ENCODE results near the gene DCAF10. TPM values are rescaled to one million over a fixed set of nuclear protein-coding genes. Genes with fewer than 3 reads are reported as not detected.

The DCAF10 gene
- total RNA-seq, 1 experiment from 2014 or later = 13.5 TPM

DNA sequence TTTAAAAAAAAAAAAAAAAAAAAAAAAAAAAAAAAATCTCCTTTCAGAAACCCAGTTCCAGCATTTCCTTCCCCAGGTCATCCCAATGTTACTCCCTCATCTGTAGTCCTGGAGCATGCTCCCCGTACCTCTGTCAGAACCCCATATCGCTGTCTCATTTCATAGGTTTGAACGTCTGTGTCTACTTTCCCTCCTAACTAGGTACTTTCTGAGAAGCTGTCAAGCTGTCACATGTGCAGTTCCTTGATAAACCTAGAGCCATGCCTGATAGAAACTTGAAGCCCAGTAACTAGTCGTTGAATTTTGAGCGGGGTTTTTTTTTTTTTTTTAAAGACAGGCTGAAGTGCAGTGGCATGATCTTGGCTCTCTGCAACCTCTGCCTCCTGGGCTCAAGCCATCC, 31.3 kb upstream of the DCAF10 start:
- Mint-ChIP-seq H3K27ac (ENCODE audit: unreplicated experiment) (no peak overlapping the region), H3K36me3 (ENCODE audit: insufficient read depth, unreplicated experiment) (peaks cover 21% of the 10 kb centered on the region), H3K27me3 (ENCODE audit: insufficient read depth, unreplicated experiment) (no peaks in the 10 kb centered on the region), H3K4me3 (ENCODE audit: unreplicated experiment) (no peak overlapping the region), H3K4me1 (ENCODE audit: low read depth, unreplicated experiment) (no peaks in the 10 kb centered on the region), H3K9me3 (ENCODE audit: unreplicated experiment) (no peaks in the 10 kb centered on the region)
- Histone ChIP-seq H3K36me3 (ENCODE audit: control insufficient read depth, insufficient read depth, low read length) (0 out of 2 replicates have a peak, but pooled peaks cover 2% of the 10 kb centered on the region), H3K27me3 (replicated peaks; ENCODE audit: control insufficient read depth, insufficient read depth, low read length) (no peaks in the 10 kb centered on the region), H3K4me1 (no peaks in the 10 kb centered on the region), H3K9me3 (no peaks in the 10 kb centered on the region), H3K4me3 (ENCODE audit: low read depth, low read length) (no peak overlapping the region)
- POLR2A ChIA-PET = no interaction called here
- intact Hi-C loops (cut with micrococcal nuclease; ENCODE audit: unreplicated experiment) = no loop called here
- no TSS peak for BruUV-seq (replicated peaks)
- CTCF ChIA-PET = interaction anchor here (0.6 to 0.7 kb wide), 2 partner anchors 11 to 835 kb away, joined by 3 to 7 read pairs; no protein-coding TSS in a partner anchor
- TF ChIP-seq CTCF (IDR thresholded peaks at IDR 0.05; ENCODE audit: insufficient read depth in 1 of 2, low read depth in 1 of 2, low read length in 1 of 2, severe bottlenecking in 1 of 2, unreplicated experiment in 1 of 2) = no peak
- DNase-seq = no peak

DNA sequence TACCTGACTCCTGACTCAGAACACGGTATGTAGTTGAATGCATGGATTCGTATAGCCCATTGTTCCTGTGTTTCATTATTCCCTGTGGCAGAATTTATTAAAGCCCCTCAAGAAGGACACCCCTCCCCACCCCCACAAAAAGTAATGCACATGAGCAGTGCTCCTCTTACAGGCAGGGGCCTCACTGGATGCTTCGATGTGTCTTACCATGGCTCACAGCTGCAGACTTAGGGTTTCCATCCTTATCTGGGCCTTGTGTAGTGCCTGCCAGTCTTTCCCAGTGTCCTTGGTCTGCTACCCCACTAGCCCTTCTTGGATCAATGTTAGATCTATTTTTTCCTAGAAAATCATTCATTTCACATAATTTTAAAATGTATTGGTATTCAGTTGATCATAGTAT, 30.6 kb upstream of the DCAF10 start:
- Mint-ChIP-seq H3K4me1 (ENCODE audit: low read depth, unreplicated experiment) (no peaks in the 10 kb centered on the region), H3K27me3 (ENCODE audit: insufficient read depth, unreplicated experiment) (no peaks in the 10 kb centered on the region), H3K4me3 (ENCODE audit: unreplicated experiment) (no peak overlapping the region), H3K9me3 (ENCODE audit: unreplicated experiment) (no peaks in the 10 kb centered on the region), H3K27ac (ENCODE audit: unreplicated experiment) (no peak overlapping the region), H3K36me3 (ENCODE audit: insufficient read depth, unreplicated experiment) (peaks cover 27% of the 10 kb centered on the region)
- no peaks in the 10 kb centered on the region for H3K27me3 ChIP-seq (replicated peaks; ENCODE audit: control insufficient read depth, insufficient read depth, low read length)
- no peaks in the 10 kb centered on the region for H3K4me1 ChIP-seq
- no peaks in the 10 kb centered on the region for H3K9me3 ChIP-seq
- H3K4me3 ChIP-seq (ENCODE audit: low read depth, low read length) = no peak overlapping the region
- BruUV-seq (replicated peaks) = no TSS peak
- H3K36me3 ChIP-seq (ENCODE audit: control insufficient read depth, insufficient read depth, low read length) = 0 out of 2 replicates have a peak, but pooled peaks cover 2% of the 10 kb centered on the region
- DNase-seq = no peak
- ChIA-PET POLR2A (no interaction called here), CTCF (interaction anchor here (0.7 kb wide), 1 partner anchor 836 kb away, joined by 7 read pairs; no protein-coding TSS in a partner anchor)
- no peak for TF ChIP-seq CTCF (IDR thresholded peaks at IDR 0.05; ENCODE audit: insufficient read depth in 1 of 2, low read depth in 1 of 2, low read length in 1 of 2, severe bottlenecking in 1 of 2, unreplicated experiment in 1 of 2)
- intact Hi-C loops (cut with micrococcal nuclease; ENCODE audit: unreplicated experiment) = no loop called here

DNA sequence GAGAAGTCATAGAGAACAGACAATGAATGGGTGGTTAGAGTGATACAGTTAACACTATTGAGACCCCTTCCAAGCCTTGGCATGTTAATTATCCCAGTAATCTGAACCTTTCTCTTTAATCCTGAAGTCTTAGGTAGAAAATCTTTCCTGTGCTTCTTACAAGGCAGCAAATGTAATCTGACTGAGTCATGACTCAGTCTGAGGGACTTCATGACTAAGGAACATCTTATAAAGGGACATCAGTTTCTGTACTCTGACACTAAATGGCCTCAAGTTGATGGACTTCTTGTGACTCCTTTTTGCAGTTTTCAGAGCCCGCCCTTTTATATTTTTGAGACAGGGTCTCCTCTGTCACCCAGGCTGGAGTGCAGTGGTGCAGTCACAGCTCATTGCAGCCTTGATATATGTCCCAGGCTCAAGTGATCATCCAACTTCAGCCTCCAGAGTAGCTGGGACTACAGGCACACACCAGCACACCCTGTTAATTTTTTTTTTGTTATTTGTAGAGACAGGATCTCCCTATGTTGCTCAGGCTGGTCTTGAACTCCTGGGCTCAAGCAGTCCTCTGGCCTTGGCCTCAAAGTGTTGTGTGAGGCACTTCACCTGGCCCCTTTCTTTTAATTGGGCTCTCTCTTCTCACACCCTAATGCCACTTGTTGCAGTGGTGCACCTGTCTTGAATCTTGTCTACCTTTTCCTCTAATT, 25.2 kb upstream of the DCAF10 start:
- peaks cover 5% of the 10 kb centered on the region; the same call in 1 of the 2 replicates for H3K36me3 ChIP-seq (ENCODE audit: control insufficient read depth, insufficient read depth, low read length)
- intact Hi-C loops (cut with micrococcal nuclease; ENCODE audit: unreplicated experiment) = no loop called here
- no TSS peak for BruUV-seq (replicated peaks)
- H3K9me3 ChIP-seq = no peaks in the 10 kb centered on the region
- H3K4me1 ChIP-seq = no peaks in the 10 kb centered on the region
- Mint-ChIP-seq H3K4me1 (ENCODE audit: low read depth, unreplicated experiment) (no peaks in the 10 kb centered on the region), H3K27ac (ENCODE audit: unreplicated experiment) (no peak overlapping the region), H3K9me3 (ENCODE audit: unreplicated experiment) (no peaks in the 10 kb centered on the region), H3K4me3 (ENCODE audit: unreplicated experiment) (no peak overlapping the region), H3K36me3 (ENCODE audit: insufficient read depth, unreplicated experiment) (peaks cover 51% of the 10 kb centered on the region), H3K27me3 (ENCODE audit: insufficient read depth, unreplicated experiment) (no peaks in the 10 kb centered on the region)
- no peaks in the 10 kb centered on the region for H3K27me3 ChIP-seq (replicated peaks; ENCODE audit: control insufficient read depth, insufficient read depth, low read length)
- DNase-seq = no peak
- no peak for TF ChIP-seq CTCF (IDR thresholded peaks at IDR 0.05; ENCODE audit: insufficient read depth in 1 of 2, low read depth in 1 of 2, low read length in 1 of 2, severe bottlenecking in 1 of 2, unreplicated experiment in 1 of 2)
- H3K4me3 ChIP-seq (ENCODE audit: low read depth, low read length) = no peak overlapping the region
- ChIA-PET POLR2A (interaction anchor here (1.3 kb wide), 1 partner anchor 10 kb away, joined by 3 read pairs; the partner anchor contains the start of gene EXOSC3), CTCF (no interaction called here)
